Caki2 (cell line): ENCODE results near the gene YBEY. TPM values are rescaled to one million over a fixed set of nuclear protein-coding genes. Genes with fewer than 3 reads are reported as not detected.

Source experiments
- DNase-seq: peaks from one replicate; pipeline ENCODE4 v3.0.0-alpha.2; 2015; ENCODE audit warnings: low read depth
- in situ Hi-C: cut with HindIII; loops from 2 replicates; pipeline ENCODE4 v1.10.0; 2016; ENCODE audit warnings: low sequenced_read_pairs, low pct_unique_long_range_greater_than_20kb, mixed read lengths
- total RNA-seq: library from RNA; depleted of rRNA; stranded (reverse); fragments of >200 nt; shearing (Covaris generic); gene quantifications from 2 replicates; pipeline ENCODE4 v1.2.3, GENCODE V29; 2014; ENCODE audit warnings: low replicate concordance; rRNA removed

YBEY gene
- total RNA-seq, 1 experiment from 2014 or later, result 44.3 TPM

DNA sequence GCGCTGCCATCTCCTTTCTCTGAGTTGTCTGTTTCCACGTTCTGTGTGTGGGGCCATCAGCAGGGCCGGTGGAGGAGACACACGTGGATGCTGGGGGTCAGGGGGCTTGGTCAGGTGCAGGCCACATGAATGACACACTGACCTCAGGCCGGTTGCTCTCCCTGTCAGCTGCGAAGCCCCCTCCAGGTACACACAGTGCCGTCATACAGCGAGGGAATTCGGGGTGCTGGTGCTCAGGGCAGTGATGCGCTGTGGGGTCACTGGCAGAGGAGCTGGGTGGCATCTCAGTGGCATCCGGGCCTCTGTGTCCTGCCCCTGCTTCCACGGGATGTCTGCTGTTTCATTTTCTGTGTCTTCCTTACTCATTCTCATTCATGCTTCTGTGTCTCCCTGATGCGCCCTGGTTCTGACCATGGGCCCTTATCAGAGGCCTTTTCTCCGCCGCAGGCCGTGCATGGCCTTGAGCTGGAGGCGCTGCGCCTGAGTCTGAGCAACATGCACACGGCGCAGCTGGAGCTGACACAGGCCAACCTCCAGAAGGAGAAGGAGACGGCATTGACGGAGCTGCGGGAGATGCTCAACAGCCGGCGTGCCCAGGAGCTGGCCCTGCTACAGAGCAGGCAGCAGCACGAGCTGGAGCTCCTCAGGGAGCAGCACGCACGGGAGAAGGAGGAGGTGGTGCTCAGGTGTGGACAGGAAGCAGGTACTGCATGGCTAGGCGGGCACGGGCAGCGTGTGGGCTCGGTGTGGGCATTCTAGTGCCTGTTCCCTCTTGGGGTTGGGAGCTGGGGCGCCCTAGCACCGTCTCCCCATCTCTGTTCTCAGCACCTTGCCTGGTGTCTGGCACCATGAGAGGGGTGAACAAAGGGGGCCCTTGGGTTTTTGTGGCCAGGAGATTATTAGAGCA lies 60.4 kb downstream of the YBEY start:
- no peak for DNase-seq
- in situ Hi-C loops, result no loop called here

GRCh38 chr21:46347203-46347550 lies 61.0 kb downstream of the YBEY start:
- DNase-seq, result no peak
- in situ Hi-C loops, result no loop called here

Other genes with a start within 250 kb of the YBEY start
- 97.9 and 120 TPM in 2 replicates for gene COL6A2, start 188.2 kb upstream of the YBEY start, total RNA-seq
- gene FTCD, start 130.8 kb upstream of the YBEY start, total RNA-seq, result 0.14 TPM in 1 of 2 replicates, not detected in the other
- gene SPATC1L, start 101.9 kb upstream of the YBEY start, total RNA-seq, result 3.8 and 5.4 TPM in 2 replicates
- gene LSS, start 57.6 kb upstream of the YBEY start, total RNA-seq, result 16.7 and 18.8 TPM in 2 replicates
- gene MCM3AP, start 731 bp upstream of the YBEY start, total RNA-seq, result 58.8 and 76.2 TPM in 2 replicates
- gene C21orf58, start 37.5 kb downstream of the YBEY start, total RNA-seq, result 3.0 and 4.5 TPM in 2 replicates
- 8.5 and 42.4 TPM in 2 replicates for gene PCNT, start 37.8 kb downstream of the YBEY start, total RNA-seq
- gene DIP2A, start 172.5 kb downstream of the YBEY start, total RNA-seq, result 14.6 and 16.8 TPM in 2 replicates